NT2/D1 (cell line): ENCODE results near the gene SMPDL3A.

Source experiments
- DNase-seq: peaks from one replicate; pipeline ENCODE4 v3.0.0-alpha.2; 2011; ENCODE audit warnings: low read depth, low spot score
- H3K27me3 ChIP-seq: 2 replicates; pipeline ENCODE4 v1.6.0; 2011; ENCODE audit warnings: mild to moderate bottlenecking; ENCODE audit not compliant: insufficient read length, insufficient read depth
- H3K36me3 ChIP-seq: 2 replicates; pipeline ENCODE4 v1.6.1; 2011; ENCODE audit warnings: mild to moderate bottlenecking, low read length, mixed read lengths; ENCODE audit not compliant: insufficient read depth, insufficient read length
- H3K4me1 ChIP-seq: 2 replicates; pipeline ENCODE4 v1.5.1; 2011; ENCODE audit not compliant: insufficient read depth, insufficient read length
- H3K4me3 ChIP-seq: 2 replicates; pipeline ENCODE4 v1.5.1; 2011; ENCODE audit warnings: low read depth; ENCODE audit not compliant: insufficient read length
- H3K9ac ChIP-seq: 2 replicates; pipeline ENCODE4 v1.6.0; 2011; ENCODE audit warnings: low read depth; ENCODE audit not compliant: insufficient read length
- H3K9me3 ChIP-seq: 2 replicates; pipeline ENCODE4 v1.5.1; 2011; ENCODE audit warnings: mild to moderate bottlenecking, low read length; ENCODE audit not compliant: insufficient read depth
- SUZ12 ChIP-seq: IDR thresholded peaks from 2 replicates; pipeline ENCODE4 v1.6.1; 2011; ENCODE audit not compliant: insufficient read length, insufficient read depth; ENCODE audit errors: extremely low read depth
- YY1 ChIP-seq: IDR thresholded peaks from 2 replicates; pipeline ENCODE4 v1.6.1; 2011; ENCODE audit not compliant: insufficient read length, insufficient read depth
- ZNF274 ChIP-seq: IDR thresholded peaks from 2 replicates; pipeline ENCODE4 v1.6.1; 2011; ENCODE audit warnings: mild to moderate bottlenecking, low read depth, low read length

Gene SMPDL3A

GRCh38 chr6:122758927-122759334 is 30.1 kb upstream of the SMPDL3A start:
- H3K9me3 ChIP-seq: peaks cover 10% of the 10 kb centered on the region; the same call in 1 of the 2 replicates
- no peaks in the 10 kb centered on the region for H3K36me3 ChIP-seq
- no peak overlapping the region for H3K9ac ChIP-seq
- H3K27me3 ChIP-seq: peaks cover 23% of the 10 kb centered on the region
- no peak overlapping the region for H3K4me3 ChIP-seq
- TF ChIP-seq SUZ12 (no peak), ZNF274 (no peak), YY1 (no peak)
- H3K4me1 ChIP-seq: no peaks in the 10 kb centered on the region
- no peak for DNase-seq

DNA sequence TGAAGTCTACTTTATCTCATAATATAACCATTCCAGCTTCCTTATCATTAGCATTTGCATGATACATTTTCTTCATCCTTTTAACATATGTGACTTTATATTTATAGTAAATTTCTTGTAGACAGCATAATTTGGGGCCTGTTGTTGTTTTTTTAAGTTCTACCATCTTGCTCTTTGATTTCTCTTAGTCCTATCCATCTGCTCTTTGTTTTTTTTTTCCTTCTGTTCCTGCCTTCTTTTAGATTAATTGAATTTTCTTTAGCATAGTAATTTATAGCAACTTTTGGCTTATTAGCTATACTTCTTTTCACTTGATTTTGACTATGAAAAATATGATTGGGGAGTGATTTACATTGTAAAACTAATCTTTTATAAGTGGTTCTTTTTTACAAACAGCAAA is 28.7 kb upstream of the SMPDL3A start:
- Histone ChIP-seq H3K4me1 (no peaks in the 10 kb centered on the region), H3K36me3 (no peaks in the 10 kb centered on the region), H3K9me3 (no peaks in the 10 kb centered on the region), H3K4me3 (no peak overlapping the region), H3K27me3 (peaks cover 14% of the 10 kb centered on the region), H3K9ac (no peak overlapping the region)
- DNase-seq: no peak
- no peak for TF ChIP-seq SUZ12
- TF ChIP-seq YY1: no peak
- no peak for TF ChIP-seq ZNF274

GRCh38 chr6:122766256-122766655 is 22.8 kb upstream of the SMPDL3A start:
- H3K9ac ChIP-seq: no peak overlapping the region
- TF ChIP-seq SUZ12: no peak
- no peak for TF ChIP-seq YY1
- no peak for TF ChIP-seq ZNF274
- no peak for DNase-seq
- H3K27me3 ChIP-seq: no peaks in the 10 kb centered on the region
- no peaks in the 10 kb centered on the region for H3K36me3 ChIP-seq
- H3K4me3 ChIP-seq: no peak overlapping the region
- no peaks in the 10 kb centered on the region for H3K4me1 ChIP-seq
- H3K9me3 ChIP-seq: no peaks in the 10 kb centered on the region

DNA sequence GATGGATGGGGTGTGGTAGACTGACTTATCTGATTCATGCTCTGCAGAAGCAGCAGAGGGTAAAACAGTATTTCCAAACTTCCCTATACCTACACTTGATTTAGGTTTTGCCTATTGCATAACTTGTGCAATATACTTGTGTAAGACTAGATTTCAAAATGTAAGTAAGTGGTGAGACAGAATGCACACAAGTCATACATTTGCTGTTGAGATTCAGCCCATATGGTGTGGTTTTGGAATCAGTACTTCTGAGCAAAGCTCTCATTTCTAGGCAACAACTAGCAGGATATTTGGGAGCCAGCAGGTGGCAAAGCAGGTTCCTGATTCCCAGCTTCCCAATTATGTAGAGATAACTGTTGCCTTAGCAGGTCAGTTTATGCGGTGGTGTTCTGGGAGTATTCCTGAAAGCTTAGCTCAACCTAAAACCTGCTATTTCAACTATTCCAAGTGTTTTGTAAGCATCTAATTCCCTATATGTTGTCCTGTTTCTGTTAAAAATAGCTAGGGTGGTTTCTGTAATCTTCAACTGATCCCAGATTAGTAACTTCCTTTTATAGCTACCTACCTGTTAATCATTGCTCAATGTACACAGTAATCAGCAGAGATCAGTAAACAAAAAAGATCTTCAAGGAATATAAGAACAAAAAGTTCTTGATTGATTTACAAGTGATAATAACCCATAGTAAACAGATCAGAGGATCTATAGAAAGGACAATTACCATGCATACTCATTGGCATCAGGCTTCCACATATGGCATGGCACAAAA is 18.0 kb upstream of the SMPDL3A start:
- Histone ChIP-seq H3K4me1 (no peaks in the 10 kb centered on the region), H3K4me3 (no peak overlapping the region), H3K9ac (no peak overlapping the region), H3K9me3 (no peaks in the 10 kb centered on the region), H3K27me3 (no peaks in the 10 kb centered on the region), H3K36me3 (no peaks in the 10 kb centered on the region)
- TF ChIP-seq YY1 (no peak), SUZ12 (no peak), ZNF274 (no peak)
- DNase-seq: no peak

- H3K9ac ChIP-seq: no peak overlapping the region
- no peaks in the 10 kb centered on the region for H3K9me3 ChIP-seq
- no peak for DNase-seq
- no peaks in the 10 kb centered on the region for H3K36me3 ChIP-seq
- no peak for TF ChIP-seq SUZ12
- no peak for TF ChIP-seq YY1
- TF ChIP-seq ZNF274: no peak
- H3K4me1 ChIP-seq: no peaks in the 10 kb centered on the region
- no peaks in the 10 kb centered on the region for H3K27me3 ChIP-seq
- no peak overlapping the region for H3K4me3 ChIP-seq
Observed at GRCh38 chr6:122772724-122773415, 16.2 kb upstream of the SMPDL3A start.

GRCh38 chr6:122775975-122776374 is 13.1 kb upstream of the SMPDL3A start:
- no peak overlapping the region for H3K9ac ChIP-seq
- no peak for DNase-seq
- H3K4me3 ChIP-seq: no peak overlapping the region
- H3K27me3 ChIP-seq: no peaks in the 10 kb centered on the region
- H3K36me3 ChIP-seq: no peaks in the 10 kb centered on the region
- H3K4me1 ChIP-seq: no peaks in the 10 kb centered on the region
- no peaks in the 10 kb centered on the region for H3K9me3 ChIP-seq
- no peak for TF ChIP-seq ZNF274
- no peak for TF ChIP-seq YY1
- TF ChIP-seq SUZ12: no peak

DNA sequence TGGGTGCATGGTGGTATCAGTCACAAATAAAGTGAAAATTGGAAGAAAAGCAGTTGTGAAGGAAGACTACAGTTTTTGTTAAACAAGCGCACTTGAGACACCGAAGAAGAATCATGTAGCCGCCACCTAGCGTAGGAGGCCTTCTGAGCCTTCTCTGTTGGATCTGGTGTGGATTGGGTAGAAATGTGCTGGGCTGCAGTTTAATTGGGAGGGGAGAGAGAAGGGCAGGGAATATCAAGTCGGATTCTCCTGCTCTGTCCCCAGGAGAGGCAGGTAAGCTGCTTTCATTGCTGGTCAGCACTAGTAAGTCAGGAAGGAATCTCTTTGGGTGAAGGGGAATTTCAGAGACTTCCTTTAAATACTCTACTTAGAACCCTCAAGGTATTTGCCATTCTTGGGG is 10.8 kb upstream of the SMPDL3A start:
- TF ChIP-seq SUZ12 (no peak), YY1 (no peak), ZNF274 (no peak)
- no peaks in the 10 kb centered on the region for H3K36me3 ChIP-seq
- H3K9me3 ChIP-seq: no peaks in the 10 kb centered on the region
- H3K4me3 ChIP-seq: no peak overlapping the region
- no peak overlapping the region for H3K9ac ChIP-seq
- no peaks in the 10 kb centered on the region for H3K27me3 ChIP-seq
- no peak for DNase-seq
- no peaks in the 10 kb centered on the region for H3K4me1 ChIP-seq
